Islet of Langerhans (tissue), 1 donor: ENCODE data around the gene VGLL4.
"Not testable (repeated sequence)": the region's sequence is repeated elsewhere in the genome, so short reads cannot be mapped to it uniquely, and the experiment has no call there.

ENCODE experiments used
- FAIRE-seq: peaks from one replicate; lab custom pipeline; 2011; peaks lifted over from hg19 to GRCh38; lab: Jason Lieb, UNC

VGLL4 gene

GRCh38 chr3:11583638-11584046 is 60.1 kb downstream of the VGLL4 start:
- no peak for FAIRE-seq

- FAIRE-seq: no peak
Observed at GRCh38 chr3:11583235-11583634, 60.5 kb downstream of the VGLL4 start.

GRCh38 chr3:11582191-11582968 is 61.3 kb downstream of the VGLL4 start:
- FAIRE-seq: no peak

GRCh38 chr3:11581237-11582190 is 62.2 kb downstream of the VGLL4 start:
- no peak for FAIRE-seq

- no peak for FAIRE-seq
Observed at GRCh38 chr3:11580645-11581044, 63.1 kb downstream of the VGLL4 start.

- no peak for FAIRE-seq
Observed at GRCh38 chr3:11578169-11578568, 65.5 kb downstream of the VGLL4 start.

GRCh38 chr3:11576453-11576852 is 67.3 kb downstream of the VGLL4 start:
- no peak for FAIRE-seq

- no peak for FAIRE-seq
Observed at GRCh38 chr3:11575677-11576076, 68.0 kb downstream of the VGLL4 start.

GRCh38 chr3:11574981-11575669 is 68.6 kb downstream of the VGLL4 start:
- FAIRE-seq: no peak

GRCh38 chr3:11572660-11573059 is 71.1 kb downstream of the VGLL4 start:
- FAIRE-seq: not testable (repeated sequence)

- no peak for FAIRE-seq
Observed at GRCh38 chr3:11570789-11571495, 72.8 kb downstream of the VGLL4 start.

GRCh38 chr3:11570251-11570650 is 73.5 kb downstream of the VGLL4 start:
- FAIRE-seq: no peak

GRCh38 chr3:11569156-11569741 is 74.5 kb downstream of the VGLL4 start:
- FAIRE-seq: no peak

- FAIRE-seq: no peak
Observed at GRCh38 chr3:11568503-11569155, 75.1 kb downstream of the VGLL4 start.

- FAIRE-seq: no peak
Observed at GRCh38 chr3:11567516-11568467, 75.9 kb downstream of the VGLL4 start.

- FAIRE-seq: no peak
Observed at GRCh38 chr3:11566916-11567315, 76.8 kb downstream of the VGLL4 start.

- no peak for FAIRE-seq
Observed at GRCh38 chr3:11566478-11566877, 77.2 kb downstream of the VGLL4 start.

- no peak for FAIRE-seq
Observed at GRCh38 chr3:11565932-11566331, 77.8 kb downstream of the VGLL4 start.

- FAIRE-seq: no peak
Observed at GRCh38 chr3:11565492-11565891, 78.2 kb downstream of the VGLL4 start.

- no peak for FAIRE-seq
Observed at GRCh38 chr3:11565072-11565471, 78.6 kb downstream of the VGLL4 start.
